Measurements from ENCODE around the gene MRPL44. TPM values are rescaled to one million over a fixed set of nuclear protein-coding genes. Genes with fewer than 3 reads are reported as not detected.

MRPL44 gene
- total RNA-seq, 1 donor from 2014 or later = 37.3 TPM

DNA sequence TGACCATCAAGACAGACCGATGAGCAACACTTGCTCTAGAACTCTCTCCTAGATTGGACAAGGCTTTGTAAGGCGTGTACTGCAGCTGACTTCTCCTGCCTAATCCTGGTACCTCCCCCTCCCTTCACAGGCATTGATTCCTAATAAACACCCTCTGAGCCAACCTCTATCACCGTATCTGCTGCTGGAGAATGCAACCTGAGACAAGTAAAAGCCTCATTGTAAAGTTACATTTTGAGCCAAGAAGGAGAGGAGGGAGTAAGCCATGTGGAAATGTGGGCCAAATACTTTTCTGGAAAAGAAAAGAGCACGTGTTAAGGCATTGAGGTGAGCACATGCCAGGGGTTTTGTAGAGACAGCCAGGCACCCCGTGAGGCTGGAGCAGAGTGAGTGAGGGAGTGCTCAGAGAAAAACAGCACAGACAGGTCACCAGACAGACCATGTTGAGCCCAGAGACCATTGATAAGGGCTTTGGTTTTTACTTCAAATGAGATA is 9.5 kb upstream of the MRPL44 start:
- TF ChIP-seq, protein P1, sequence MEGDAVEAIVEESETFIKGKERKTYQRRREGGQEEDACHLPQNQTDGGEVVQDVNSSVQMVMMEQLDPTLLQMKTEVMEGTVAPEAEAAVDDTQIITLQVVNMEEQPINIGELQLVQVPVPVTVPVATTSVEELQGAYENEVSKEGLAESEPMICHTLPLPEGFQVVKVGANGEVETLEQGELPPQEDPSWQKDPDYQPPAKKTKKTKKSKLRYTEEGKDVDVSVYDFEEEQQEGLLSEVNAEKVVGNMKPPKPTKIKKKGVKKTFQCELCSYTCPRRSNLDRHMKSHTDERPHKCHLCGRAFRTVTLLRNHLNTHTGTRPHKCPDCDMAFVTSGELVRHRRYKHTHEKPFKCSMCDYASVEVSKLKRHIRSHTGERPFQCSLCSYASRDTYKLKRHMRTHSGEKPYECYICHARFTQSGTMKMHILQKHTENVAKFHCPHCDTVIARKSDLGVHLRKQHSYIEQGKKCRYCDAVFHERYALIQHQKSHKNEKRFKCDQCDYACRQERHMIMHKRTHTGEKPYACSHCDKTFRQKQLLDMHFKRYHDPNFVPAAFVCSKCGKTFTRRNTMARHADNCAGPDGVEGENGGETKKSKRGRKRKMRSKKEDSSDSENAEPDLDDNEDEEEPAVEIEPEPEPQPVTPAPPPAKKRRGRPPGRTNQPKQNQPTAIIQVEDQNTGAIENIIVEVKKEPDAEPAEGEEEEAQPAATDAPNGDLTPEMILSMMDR (IDR thresholded peaks at IDR 0.05; ENCODE audit: partially characterized antibody, unreplicated experiment) = no peak
- Mint-ChIP-seq H3K4me1 (ENCODE audit: low read depth, unreplicated experiment) (peaks cover 16% of the 10 kb centered on the region), H3K4me3 (ENCODE audit: unreplicated experiment) (peak overlapping the region; percentile 30), H3K9me3 (ENCODE audit: unreplicated experiment) (peaks cover 7% of the 10 kb centered on the region), H3K27me3 (ENCODE audit: unreplicated experiment) (peaks cover 5% of the 10 kb centered on the region), H3K27ac (ENCODE audit: unreplicated experiment) (no peak overlapping the region), H3K36me3 (ENCODE audit: unreplicated experiment) (no peaks in the 10 kb centered on the region)
- no peak for DNase-seq

DNA sequence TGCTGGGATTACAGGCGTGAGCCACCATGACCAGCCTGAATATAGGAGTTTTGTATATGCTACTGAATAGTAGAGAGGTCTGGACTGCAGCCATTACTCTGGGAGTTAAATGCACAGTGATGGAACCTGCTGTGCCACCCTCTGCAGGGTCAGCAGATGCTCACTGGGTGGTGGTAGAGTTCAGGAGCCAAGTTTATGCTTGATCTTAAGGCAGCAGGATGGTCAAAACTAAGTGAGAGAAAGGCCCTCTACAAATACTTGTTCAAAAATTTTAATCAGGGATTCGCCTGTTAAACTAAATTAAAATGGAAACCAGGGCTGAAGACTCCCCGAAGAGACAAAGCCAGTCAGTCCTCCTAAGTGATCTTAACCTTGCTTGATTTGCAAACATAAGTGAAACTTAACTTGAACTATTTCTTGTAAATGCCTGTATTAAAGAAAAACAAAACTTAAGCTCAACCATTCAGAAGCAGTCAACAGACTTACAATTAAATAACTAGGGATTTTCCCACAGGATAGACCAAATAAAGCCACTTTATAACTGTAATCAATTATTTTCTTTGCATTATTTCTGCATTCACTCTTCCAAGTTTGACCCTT is 7.9 kb upstream of the MRPL44 start:
- peaks cover 3% of the 10 kb centered on the region for H3K9me3 Mint-ChIP-seq (ENCODE audit: unreplicated experiment)

DNA sequence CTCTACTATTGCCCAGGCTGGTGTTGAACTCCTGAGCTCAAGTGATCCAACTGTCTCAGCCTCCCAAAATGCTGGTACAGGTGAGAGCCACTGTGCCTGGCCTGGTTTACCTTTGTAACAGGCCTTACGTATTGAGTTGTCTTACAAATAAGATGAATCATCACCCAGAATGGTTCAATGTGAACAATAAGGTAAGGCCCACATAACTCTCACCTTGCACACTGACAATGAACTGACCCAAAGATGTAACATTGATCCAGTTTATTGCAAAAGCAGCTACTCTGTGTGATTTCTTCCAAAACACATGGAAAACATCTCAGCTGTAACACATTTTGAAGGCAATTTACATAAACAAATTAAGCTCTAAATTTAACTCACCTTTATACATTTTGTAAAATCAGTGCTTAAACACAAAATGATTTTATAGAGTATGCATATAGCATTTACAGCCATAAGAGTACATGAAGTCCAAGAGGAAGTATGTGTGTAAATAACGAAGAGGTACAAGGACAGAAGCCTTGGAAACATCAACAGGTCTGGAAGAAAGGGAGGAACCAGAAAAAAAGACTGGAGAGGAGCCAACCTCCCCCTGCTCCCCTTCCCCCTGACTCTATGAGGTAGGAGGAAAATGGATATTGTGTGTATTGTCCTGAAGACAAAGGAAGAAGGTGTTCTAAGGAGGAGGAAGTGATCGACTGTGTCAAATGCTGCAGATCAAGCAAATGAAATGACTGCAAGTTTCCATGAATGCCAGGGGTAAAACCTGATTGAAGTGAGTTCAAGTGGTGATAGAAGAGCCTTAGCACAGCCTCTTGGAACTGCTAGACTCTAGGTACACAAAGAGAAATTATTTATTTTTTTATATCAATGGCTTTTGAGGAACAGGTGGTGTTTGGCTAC is 6.6 kb upstream of the MRPL44 start:
- peaks cover 3% of the 10 kb centered on the region for H3K27me3 Mint-ChIP-seq (ENCODE audit: unreplicated experiment)
- H3K36me3 Mint-ChIP-seq (ENCODE audit: unreplicated experiment) = no peaks in the 10 kb centered on the region
- H3K4me1 Mint-ChIP-seq (ENCODE audit: low read depth, unreplicated experiment) = peaks cover 16% of the 10 kb centered on the region
- TF ChIP-seq, protein P1 (IDR thresholded peaks at IDR 0.05; ENCODE audit: partially characterized antibody, unreplicated experiment) = no peak
- no peak overlapping the region for H3K4me3 Mint-ChIP-seq (ENCODE audit: unreplicated experiment)
- H3K27ac Mint-ChIP-seq (ENCODE audit: unreplicated experiment) = no peak overlapping the region
- peaks cover 3% of the 10 kb centered on the region for H3K9me3 Mint-ChIP-seq (ENCODE audit: unreplicated experiment)
- no peak for DNase-seq

More for the DNA sequence above, 7.9 kb upstream of the MRPL44 start:
- Mint-ChIP-seq H3K4me1 (ENCODE audit: low read depth, unreplicated experiment) (peaks cover 16% of the 10 kb centered on the region), H3K4me3 (ENCODE audit: unreplicated experiment) (no peak overlapping the region), H3K36me3 (ENCODE audit: unreplicated experiment) (no peaks in the 10 kb centered on the region), H3K27ac (ENCODE audit: unreplicated experiment) (no peak overlapping the region), H3K27me3 (ENCODE audit: unreplicated experiment) (peaks cover 3% of the 10 kb centered on the region)
- TF ChIP-seq, protein P1 (IDR thresholded peaks at IDR 0.05; ENCODE audit: partially characterized antibody, unreplicated experiment) = no peak
- no peak for DNase-seq

DNA sequence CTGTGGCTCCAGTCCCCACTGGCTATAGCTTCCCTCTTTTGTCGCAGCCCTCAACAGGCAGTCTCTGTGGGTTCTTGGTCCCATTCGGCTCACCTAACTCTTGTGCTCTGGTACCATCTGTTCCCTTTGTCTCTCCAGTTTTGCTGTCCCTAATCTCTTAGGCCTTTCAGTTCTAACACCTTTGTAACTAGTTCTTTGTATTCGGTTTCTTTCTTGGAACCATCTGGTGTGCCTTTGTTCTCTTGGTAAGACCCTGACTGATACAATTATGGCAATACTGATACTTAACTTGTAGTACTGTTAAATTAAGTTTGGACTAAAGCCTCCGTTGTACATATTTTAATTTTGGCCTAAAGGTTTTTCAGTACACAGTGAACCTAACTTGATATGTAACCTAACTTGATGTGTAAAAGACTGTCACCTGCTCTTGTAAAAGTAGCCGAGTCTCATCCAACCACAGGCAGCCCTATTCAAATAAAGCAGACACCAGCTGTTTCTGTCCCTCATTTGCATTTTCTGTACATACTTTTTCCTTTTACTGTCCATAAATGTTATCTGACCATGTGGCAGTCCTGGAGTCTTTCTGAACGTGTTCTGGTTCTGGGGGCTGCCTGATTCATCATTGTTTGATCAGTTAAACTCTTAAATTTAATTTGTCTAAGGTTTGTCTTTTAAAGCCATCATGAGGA is 4.8 kb upstream of the MRPL44 start:
- H3K27me3 Mint-ChIP-seq (ENCODE audit: unreplicated experiment) = peaks cover 7% of the 10 kb centered on the region
- TF ChIP-seq, protein P1 (IDR thresholded peaks at IDR 0.05; ENCODE audit: partially characterized antibody, unreplicated experiment) = no peak
- no peak for DNase-seq
- peaks cover 13% of the 10 kb centered on the region for H3K4me1 Mint-ChIP-seq (ENCODE audit: low read depth, unreplicated experiment)
- peaks cover 3% of the 10 kb centered on the region for H3K9me3 Mint-ChIP-seq (ENCODE audit: unreplicated experiment)
- H3K27ac Mint-ChIP-seq (ENCODE audit: unreplicated experiment) = peak overlapping the region; percentile 88
- no peaks in the 10 kb centered on the region for H3K36me3 Mint-ChIP-seq (ENCODE audit: unreplicated experiment)
- H3K4me3 Mint-ChIP-seq (ENCODE audit: unreplicated experiment) = peak overlapping the region; percentile 12
